Lower lobe of right lung (tissue), 2 donors: Measurements from ENCODE around the gene RLBP1. TPM values are rescaled to one million over a fixed set of nuclear protein-coding genes. Genes with fewer than 3 reads are reported as not detected.

Experiments
- ATAC-seq, 2 donors: fragments of 200-7000 bp; cut with Tn5 transposase; one replicate each; pipeline ENCODE4 v1.9.1; 2020 to 2022; ENCODE audit warnings: mild to moderate bottlenecking in 2 of 2, moderate library complexity in 2 of 2
- DNase-seq: peaks from one replicate; pipeline ENCODE4 v3.0.0-alpha.2; 2020
- H3K27ac ChIP-seq: fragments of 200-600 bp; one replicate; pipeline ENCODE4 v1.8.0; 2022
- H3K27me3 ChIP-seq: fragments of 200-600 bp; one replicate; pipeline ENCODE4 v1.8.0; 2022; ENCODE audit warnings: low read depth
- H3K36me3 ChIP-seq: fragments of 200-600 bp; one replicate; pipeline ENCODE4 v1.8.0; 2022; ENCODE audit warnings: mild to moderate bottlenecking
- H3K4me1 ChIP-seq: fragments of 200-600 bp; one replicate; pipeline ENCODE4 v1.8.0; 2022
- H3K4me3 ChIP-seq: fragments of 200-600 bp; one replicate; pipeline ENCODE4 v1.8.0; 2022; ENCODE audit warnings: mild to moderate bottlenecking
- H3K9me3 ChIP-seq: fragments of 200-600 bp; one replicate; pipeline ENCODE4 v1.8.0; 2022
- intact Hi-C: fragments of 100-400 bp; cut with DNase I; formaldehyde crosslinking; loops from one replicate; pipeline ENCODE4 v1.11.0; 2022
- total RNA-seq: library from RNA; stranded (reverse); fragmentation: NEBNext Ultra II Directional; extraction: Animal tissue kit (Norgen Biotek cat#: 25700); gene quantifications from one replicate; pipeline ENCODE4 v1.2.1, GENCODE V29; 2021
- TF ChIP-seq, protein P1 (sequence below): fragments of 200-600 bp; IDR thresholded peaks from one replicate; pipeline ENCODE4 v1.8.0; 2022; ENCODE audit warnings: antibody characterized with exemption, mild to moderate bottlenecking
- donor health status: DM: no; HTN: yes; CAD: no; lungs with severe emphysema.

The RLBP1 gene
- total RNA-seq, 1 donor from 2014 or later: not detected

GRCh38 chr15:89226359-89227221 is 5.2 kb upstream of the RLBP1 start:
- H3K4me3 ChIP-seq: no peak overlapping the region
- H3K27ac ChIP-seq: no peak overlapping the region
- H3K9me3 ChIP-seq: no peaks in the 10 kb centered on the region
- intact Hi-C loops: no loop called here
- H3K4me1 ChIP-seq: no peaks in the 10 kb centered on the region
- ATAC-seq: no peak
- no peaks in the 10 kb centered on the region for H3K27me3 ChIP-seq
- no peaks in the 10 kb centered on the region for H3K36me3 ChIP-seq
- DNase-seq: no peak
- TF ChIP-seq, protein P1, sequence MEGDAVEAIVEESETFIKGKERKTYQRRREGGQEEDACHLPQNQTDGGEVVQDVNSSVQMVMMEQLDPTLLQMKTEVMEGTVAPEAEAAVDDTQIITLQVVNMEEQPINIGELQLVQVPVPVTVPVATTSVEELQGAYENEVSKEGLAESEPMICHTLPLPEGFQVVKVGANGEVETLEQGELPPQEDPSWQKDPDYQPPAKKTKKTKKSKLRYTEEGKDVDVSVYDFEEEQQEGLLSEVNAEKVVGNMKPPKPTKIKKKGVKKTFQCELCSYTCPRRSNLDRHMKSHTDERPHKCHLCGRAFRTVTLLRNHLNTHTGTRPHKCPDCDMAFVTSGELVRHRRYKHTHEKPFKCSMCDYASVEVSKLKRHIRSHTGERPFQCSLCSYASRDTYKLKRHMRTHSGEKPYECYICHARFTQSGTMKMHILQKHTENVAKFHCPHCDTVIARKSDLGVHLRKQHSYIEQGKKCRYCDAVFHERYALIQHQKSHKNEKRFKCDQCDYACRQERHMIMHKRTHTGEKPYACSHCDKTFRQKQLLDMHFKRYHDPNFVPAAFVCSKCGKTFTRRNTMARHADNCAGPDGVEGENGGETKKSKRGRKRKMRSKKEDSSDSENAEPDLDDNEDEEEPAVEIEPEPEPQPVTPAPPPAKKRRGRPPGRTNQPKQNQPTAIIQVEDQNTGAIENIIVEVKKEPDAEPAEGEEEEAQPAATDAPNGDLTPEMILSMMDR: no peak

DNA sequence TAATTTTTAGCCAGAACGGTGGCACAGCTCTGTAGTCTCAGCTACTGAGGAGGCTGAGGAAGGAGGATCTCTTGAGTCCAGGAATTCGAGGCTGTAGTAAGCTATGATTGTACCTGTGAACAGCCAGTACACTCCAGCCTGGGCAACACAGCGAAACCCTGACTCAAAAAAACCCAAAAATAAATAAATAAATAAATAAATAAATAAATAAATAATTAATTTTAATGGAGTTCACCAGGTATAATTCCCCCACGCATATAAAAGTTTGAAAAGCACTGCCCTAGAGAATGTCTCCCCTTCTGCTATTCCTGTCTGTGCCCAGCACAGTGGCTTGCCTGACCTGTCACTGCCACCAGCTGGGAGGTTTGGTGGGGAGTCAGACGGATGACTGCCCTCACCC is 4.2 kb upstream of the RLBP1 start:
- DNase-seq: no peak
- no peak for ATAC-seq
- H3K4me3 ChIP-seq: no peak overlapping the region
- H3K27ac ChIP-seq: no peak overlapping the region
- H3K27me3 ChIP-seq: no peaks in the 10 kb centered on the region
- intact Hi-C loops: no loop called here
- no peaks in the 10 kb centered on the region for H3K36me3 ChIP-seq
- H3K9me3 ChIP-seq: no peaks in the 10 kb centered on the region
- TF ChIP-seq, protein P1: no peak
- no peaks in the 10 kb centered on the region for H3K4me1 ChIP-seq

DNA sequence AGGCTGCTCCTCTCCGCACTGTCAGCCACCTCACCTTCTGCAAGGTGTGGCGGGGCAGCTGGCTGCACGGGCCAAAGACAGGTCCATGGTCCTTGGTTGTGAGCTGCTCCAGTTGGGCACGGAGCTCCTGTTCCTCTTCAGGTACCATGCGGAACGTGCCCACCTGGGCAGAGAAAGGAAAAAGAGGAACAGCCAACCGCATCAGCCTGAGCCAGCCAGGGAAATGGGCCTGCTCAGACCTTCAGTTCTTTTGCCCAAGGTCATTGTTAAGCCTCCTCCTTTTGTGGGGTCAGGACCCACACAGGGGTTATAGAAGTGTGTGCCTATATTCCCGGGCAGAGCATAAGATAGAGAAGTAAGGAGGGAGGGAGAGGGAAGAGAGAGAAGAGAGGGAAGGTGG is 2.8 kb downstream of the RLBP1 start:
- intact Hi-C loops: no loop called here
- no peaks in the 10 kb centered on the region for H3K27me3 ChIP-seq
- no peak overlapping the region for H3K4me3 ChIP-seq
- H3K9me3 ChIP-seq: no peaks in the 10 kb centered on the region
- no peaks in the 10 kb centered on the region for H3K4me1 ChIP-seq
- ATAC-seq (no peak), DNase-seq (no peak)
- no peaks in the 10 kb centered on the region for H3K36me3 ChIP-seq
- TF ChIP-seq, protein P1: no peak
- H3K27ac ChIP-seq: no peak overlapping the region

GRCh38 chr15:89217686-89218376 is 3.5 kb downstream of the RLBP1 start:
- Histone ChIP-seq H3K36me3 (no peaks in the 10 kb centered on the region), H3K27ac (no peak overlapping the region), H3K27me3 (no peaks in the 10 kb centered on the region), H3K9me3 (no peaks in the 10 kb centered on the region), H3K4me1 (no peaks in the 10 kb centered on the region), H3K4me3 (no peak overlapping the region)
- no peak for DNase-seq
- TF ChIP-seq, protein P1: no peak
- intact Hi-C loops: no loop called here
- no peak for ATAC-seq

DNA sequence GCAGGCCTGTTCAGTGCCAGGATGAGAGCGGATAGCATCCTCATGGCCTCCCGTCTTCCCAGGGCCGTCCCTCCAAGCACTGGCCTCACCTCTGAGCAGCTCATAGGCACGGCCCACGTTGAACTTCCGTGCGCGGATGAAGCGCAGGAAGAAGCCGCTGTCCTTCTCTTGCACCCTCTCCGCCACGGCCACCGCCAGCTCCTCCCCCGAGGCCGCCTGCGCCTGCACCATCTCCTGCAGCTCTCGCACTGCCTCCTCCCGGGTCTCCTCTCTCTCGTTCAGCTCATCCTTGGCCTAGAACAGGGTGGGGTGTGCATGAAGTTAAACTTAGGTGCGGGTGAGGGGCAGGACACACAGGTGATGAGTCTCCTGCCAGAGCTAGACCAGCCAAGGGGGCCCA is 4.3 kb downstream of the RLBP1 start:
- intact Hi-C loops: no loop called here
- DNase-seq (no peak), ATAC-seq (no peak)
- no peaks in the 10 kb centered on the region for H3K27me3 ChIP-seq
- no peaks in the 10 kb centered on the region for H3K4me1 ChIP-seq
- H3K36me3 ChIP-seq: no peaks in the 10 kb centered on the region
- no peak overlapping the region for H3K27ac ChIP-seq
- H3K4me3 ChIP-seq: no peak overlapping the region
- H3K9me3 ChIP-seq: no peaks in the 10 kb centered on the region
- TF ChIP-seq, protein P1: no peak
